Measurements from ENCODE around the gene PSAPL1. TPM values are rescaled to one million over a fixed set of nuclear protein-coding genes. Genes with fewer than 3 reads are reported as not detected.

PSAPL1 gene
- total RNA-seq, 1 experiment from 2014 or later = not detected

DNA sequence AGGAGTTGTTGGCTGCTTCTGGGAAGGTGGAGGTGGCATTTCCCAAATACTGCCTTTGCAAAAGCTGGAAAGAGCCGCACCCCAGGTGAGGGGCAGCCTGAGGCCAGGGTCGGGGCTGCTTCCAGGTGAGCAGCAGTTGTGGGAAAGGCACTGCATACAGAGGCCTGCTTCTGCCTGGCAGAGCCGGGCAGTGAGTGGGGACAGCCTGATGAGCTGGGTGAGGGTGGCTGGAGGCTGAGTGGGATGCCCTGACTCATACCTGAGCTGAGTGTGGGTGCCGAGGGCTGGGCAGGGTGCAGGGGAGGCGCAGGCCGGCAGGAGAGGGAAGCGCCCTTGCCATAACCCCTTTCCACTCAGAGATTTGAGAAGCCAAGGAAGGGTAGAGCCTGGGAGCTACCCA is 6.5 kb upstream of the PSAPL1 start (continued):
- TF ChIP-seq, protein P1, sequence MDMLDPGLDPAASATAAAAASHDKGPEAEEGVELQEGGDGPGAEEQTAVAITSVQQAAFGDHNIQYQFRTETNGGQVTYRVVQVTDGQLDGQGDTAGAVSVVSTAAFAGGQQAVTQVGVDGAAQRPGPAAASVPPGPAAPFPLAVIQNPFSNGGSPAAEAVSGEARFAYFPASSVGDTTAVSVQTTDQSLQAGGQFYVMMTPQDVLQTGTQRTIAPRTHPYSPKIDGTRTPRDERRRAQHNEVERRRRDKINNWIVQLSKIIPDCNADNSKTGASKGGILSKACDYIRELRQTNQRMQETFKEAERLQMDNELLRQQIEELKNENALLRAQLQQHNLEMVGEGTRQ (CRISPR knock-in tag; IDR thresholded peaks at IDR 0.05) = no peak
- TF ChIP-seq FOXK1 (CRISPR knock-in tag; IDR thresholded peaks at IDR 0.05) (no peak), STAT6 (CRISPR knock-in tag; conservative IDR thresholded peaks at IDR 0.05; ENCODE audit: low read depth) (no peak), JAZF1 (CRISPR knock-in tag; IDR thresholded peaks at IDR 0.05) (no peak), E2F1 (CRISPR knock-in tag; IDR thresholded peaks at IDR 0.05) (no peak), SMAD4 (CRISPR knock-in tag; IDR thresholded peaks at IDR 0.05) (no peak), CBFB (CRISPR knock-in tag; IDR thresholded peaks at IDR 0.05; ENCODE audit: low read depth) (no peak), NR1H2 (CRISPR knock-in tag; IDR thresholded peaks at IDR 0.05) (no peak)
- TF ChIP-seq, protein P2, sequence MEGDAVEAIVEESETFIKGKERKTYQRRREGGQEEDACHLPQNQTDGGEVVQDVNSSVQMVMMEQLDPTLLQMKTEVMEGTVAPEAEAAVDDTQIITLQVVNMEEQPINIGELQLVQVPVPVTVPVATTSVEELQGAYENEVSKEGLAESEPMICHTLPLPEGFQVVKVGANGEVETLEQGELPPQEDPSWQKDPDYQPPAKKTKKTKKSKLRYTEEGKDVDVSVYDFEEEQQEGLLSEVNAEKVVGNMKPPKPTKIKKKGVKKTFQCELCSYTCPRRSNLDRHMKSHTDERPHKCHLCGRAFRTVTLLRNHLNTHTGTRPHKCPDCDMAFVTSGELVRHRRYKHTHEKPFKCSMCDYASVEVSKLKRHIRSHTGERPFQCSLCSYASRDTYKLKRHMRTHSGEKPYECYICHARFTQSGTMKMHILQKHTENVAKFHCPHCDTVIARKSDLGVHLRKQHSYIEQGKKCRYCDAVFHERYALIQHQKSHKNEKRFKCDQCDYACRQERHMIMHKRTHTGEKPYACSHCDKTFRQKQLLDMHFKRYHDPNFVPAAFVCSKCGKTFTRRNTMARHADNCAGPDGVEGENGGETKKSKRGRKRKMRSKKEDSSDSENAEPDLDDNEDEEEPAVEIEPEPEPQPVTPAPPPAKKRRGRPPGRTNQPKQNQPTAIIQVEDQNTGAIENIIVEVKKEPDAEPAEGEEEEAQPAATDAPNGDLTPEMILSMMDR (IDR thresholded peaks at IDR 0.05) = no peak
- TF ChIP-seq, protein P3, sequence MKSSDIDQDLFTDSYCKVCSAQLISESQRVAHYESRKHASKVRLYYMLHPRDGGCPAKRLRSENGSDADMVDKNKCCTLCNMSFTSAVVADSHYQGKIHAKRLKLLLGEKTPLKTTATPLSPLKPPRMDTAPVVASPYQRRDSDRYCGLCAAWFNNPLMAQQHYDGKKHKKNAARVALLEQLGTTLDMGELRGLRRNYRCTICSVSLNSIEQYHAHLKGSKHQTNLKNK (CRISPR knock-in tag; IDR thresholded peaks at IDR 0.05) = no peak

- no peak for ATAC-seq
- CTCF ChIA-PET = no interaction called here
- peaks cover 15% of the 10 kb centered on the region for H3K9me3 Mint-ChIP-seq
- no peak overlapping the region for H3K4me3 Mint-ChIP-seq
- no peak for DNase-seq (ENCODE audit: low spot score)
- H3K27ac Mint-ChIP-seq = no peak overlapping the region
- TF ChIP-seq SMAD3 (CRISPR knock-in tag; IDR thresholded peaks at IDR 0.05; ENCODE audit: borderline replicate concordance) (no peak), HMGA2 (CRISPR knock-in tag; IDR thresholded peaks at IDR 0.05) (no peak), GTF2I (CRISPR knock-in tag; conservative IDR thresholded peaks at IDR 0.05) (no peak), ZNF671 (CRISPR knock-in tag; IDR thresholded peaks at IDR 0.05) (no peak), TEAD4 (CRISPR knock-in tag; IDR thresholded peaks at IDR 0.05) (no peak), JUN (CRISPR knock-in tag; IDR thresholded peaks at IDR 0.05) (no peak), FOXP1 (CRISPR knock-in tag; IDR thresholded peaks at IDR 0.05; ENCODE audit: borderline replicate concordance) (no peak), SOX15 (CRISPR knock-in tag; IDR thresholded peaks at IDR 0.05) (no peak), SMAD4 (CRISPR knock-in tag; IDR thresholded peaks at IDR 0.05) (no peak), RELA (CRISPR knock-in tag; IDR thresholded peaks at IDR 0.05; ENCODE audit: borderline replicate concordance) (no peak), E2F1 (CRISPR knock-in tag; IDR thresholded peaks at IDR 0.05) (no peak), TCF7 (CRISPR knock-in tag; IDR thresholded peaks at IDR 0.05; ENCODE audit: low read depth) (no peak), NFATC4 (CRISPR knock-in tag; IDR thresholded peaks at IDR 0.05) (no peak), ELF4 (CRISPR knock-in tag; IDR thresholded peaks at IDR 0.05; ENCODE audit: low read depth) (no peak), PRDM15 (CRISPR knock-in tag; IDR thresholded peaks at IDR 0.05) (no peak), CREM (CRISPR knock-in tag; IDR thresholded peaks at IDR 0.05) (no peak), RORB (CRISPR knock-in tag; IDR thresholded peaks at IDR 0.05) (no peak), ZNF423 (CRISPR knock-in tag; IDR thresholded peaks at IDR 0.05) (no peak)
- POLR2A ChIA-PET = no interaction called here
- H3K27me3 Mint-ChIP-seq (ENCODE audit: low read depth) = peaks cover 9% of the 10 kb centered on the region
- peaks cover 7% of the 10 kb centered on the region; the same call in 1 of the 2 replicates for H3K36me3 Mint-ChIP-seq
- H3K4me1 Mint-ChIP-seq = peaks cover 30% of the 10 kb centered on the region
Measured at GRCh38 chr4:7439699-7440098, 5.0 kb upstream of the PSAPL1 start.
